GM12878 (cell line): ENCODE measurements around the gene ATF6. TPM values are rescaled to one million over a fixed set of nuclear protein-coding genes. Genes with fewer than 3 reads are reported as not detected.

ENCODE experiments used
- ATAC-seq: fragments of 200-7000 bp; cut with Tn5 transposase; 3 replicates; pipeline ENCODE4 v1.9.1; 2020; ENCODE audit warnings: mild to moderate bottlenecking, moderate library complexity
- BruUV-seq: library from RNA; stranded (reverse); fragments of 400-500 nt; replicated peaks from 2 replicates; lab custom pipeline; 2021; lab: Mats Ljungman, UMichigan
- CTCF ChIA-PET: fragments of 300-600 bp; sonication (Branson Sonifier 250); formaldehyde crosslinking; extraction: SDS; loops from one replicate; lab custom pipeline; 2021; ENCODE audit warnings: inconsistent platforms; lab: Yijun Ruan, JAX
- POLR2A ChIA-PET: fragments of 350-600 bp; formaldehyde crosslinking; extraction: SDS; loops from one replicate; lab custom pipeline; 2021; ENCODE audit warnings: inconsistent platforms; lab: Charles Lee
- RAD21 ChIA-PET: fragments of 300-600 bp; sonication (Branson Sonifier 250); formaldehyde crosslinking; loops from one replicate; lab custom pipeline; 2023; ENCODE audit warnings: antibody characterized with exemption; ENCODE audit not compliant: unreplicated experiment; lab: Charles Lee
- SMC1A ChIA-PET: fragments of 300-600 bp; sonication (Branson Sonifier 250); formaldehyde crosslinking; loops from one replicate; lab custom pipeline; 2023; ENCODE audit not compliant: unreplicated experiment, uncharacterized antibody; lab: Charles Lee
- DNase-seq: peaks from one replicate; pipeline ENCODE4 v3.0.0-alpha.2; 2011; ENCODE audit warnings: low read depth, low spot score
- FAIRE-seq: peaks from 3 replicates; lab custom pipeline; 2011; peaks lifted over from hg19 to GRCh38; lab: Jason Lieb, UNC
- H2AFZ ChIP-seq: 2 replicates; pipeline ENCODE4 v1.6.0; 2011; ENCODE audit warnings: low read depth, low read length, control low read depth; ENCODE audit not compliant: control insufficient read depth
- H3K27ac ChIP-seq: 2 replicates; pipeline ENCODE4 v1.5.1; 2011; ENCODE audit warnings: control low read depth; ENCODE audit not compliant: control insufficient read depth, insufficient read depth
- H3K27me3 ChIP-seq, 2 experiments: replicated peaks in 1 of 2; 2 replicates each; pipeline versions ENCODE4 v1.6.0 to v1.6.1; 2011; ENCODE audit warnings: low read length in 1 of 2; ENCODE audit not compliant: control insufficient read depth in 2 of 2, insufficient read depth in 2 of 2
- H3K36me3 ChIP-seq, 2 experiments: 2 replicates each; pipeline ENCODE4 v1.5.1; 2011; ENCODE audit warnings: low read length in 1 of 2; ENCODE audit not compliant: control insufficient read depth in 2 of 2, insufficient read depth in 2 of 2
- H3K4me1 ChIP-seq: 2 replicates; pipeline ENCODE4 v1.6.1; 2011; ENCODE audit warnings: mild to moderate bottlenecking, low read length, moderate library complexity, mixed read lengths; ENCODE audit not compliant: control insufficient read depth, insufficient read depth
- H3K4me2 ChIP-seq: 2 replicates; pipeline ENCODE4 v1.6.0; 2011; ENCODE audit warnings: control low read depth; ENCODE audit not compliant: control insufficient read depth, insufficient read depth
- H3K4me3 ChIP-seq: fragments of 200-600 bp; sonication (generic); 2 replicates; pipeline ENCODE4 v1.5.1; 2016
- H3K79me2 ChIP-seq: 2 replicates; pipeline ENCODE4 v1.6.0; 2011; ENCODE audit warnings: low read length; ENCODE audit not compliant: control insufficient read depth, insufficient read depth
- H3K9ac ChIP-seq: 2 replicates; pipeline ENCODE4 v1.8.0; 2011; ENCODE audit warnings: low read length, control low read depth, mixed read lengths; ENCODE audit not compliant: control insufficient read depth, insufficient read depth
- H3K9me3 ChIP-seq: replicated peaks from 3 replicates; pipeline ENCODE4 v1.5.1; 2011; ENCODE audit warnings: mild to moderate bottlenecking, low read length; ENCODE audit not compliant: control insufficient read depth, insufficient read depth
- H4K20me1 ChIP-seq: 2 replicates; pipeline ENCODE4 v1.6.0; 2011; ENCODE audit not compliant: control insufficient read depth, insufficient read depth
- CTCF ChIP-seq, 3 experiments: IDR thresholded peaks in 2 of 3; conservative IDR thresholded peaks in 1 of 3; 2 replicates each; pipeline ENCODE4 v1.5.1; 2011; ENCODE audit warnings: low read depth in 3 of 3, low read length in 3 of 3, mild to moderate bottlenecking in 3 of 3, control low read depth in 2 of 3, moderate library complexity in 2 of 3, inconsistent platforms in 1 of 3, mixed read lengths in 1 of 3; ENCODE audit not compliant: control insufficient read depth in 2 of 3, insufficient read depth in 1 of 3; ENCODE audit errors: extremely low read depth in 1 of 3
- EZH2 ChIP-seq: IDR thresholded peaks from 2 replicates; pipeline ENCODE4 v1.6.1; 2012; ENCODE audit warnings: low read depth, mild to moderate bottlenecking, control low read depth, inconsistent platforms, low read length, borderline replicate concordance; ENCODE audit not compliant: control insufficient read depth
- IRF3 ChIP-seq: fragments of 450-650 bp; IDR thresholded peaks from 2 replicates; pipeline ENCODE4 v1.6.1; 2014; ENCODE audit warnings: mild to moderate bottlenecking
- MYC ChIP-seq: IDR thresholded peaks from 2 replicates; pipeline ENCODE4 v1.6.1; 2011; ENCODE audit warnings: mild to moderate bottlenecking, low read length, moderate library complexity, inconsistent platforms; ENCODE audit not compliant: insufficient read depth, insufficient replicate concordance, insufficient read length, severe bottlenecking
- NR2C2 ChIP-seq: IDR thresholded peaks from 2 replicates; pipeline ENCODE4 v1.6.1; 2011; ENCODE audit warnings: borderline replicate concordance, low read depth; ENCODE audit not compliant: control insufficient read depth, insufficient read length
- RUNX3 ChIP-seq: IDR thresholded peaks from 2 replicates; pipeline ENCODE4 v1.6.1; 2012; ENCODE audit warnings: low read length, inconsistent platforms
- SP1 ChIP-seq: IDR thresholded peaks from one replicate; pipeline ENCODE4 v1.6.1; 2011; ENCODE audit warnings: low read depth, low read length
- WGBS: methylation state at CpG from one replicate; pipeline ENCODE4 v1.1.6; 2016; ENCODE audit warnings: low lambda C conversion rate; ENCODE audit not compliant: insufficient replicate concordance, insufficient coverage; ENCODE audit errors: missing lambda C conversion rate; 5-methylcytosine and 5-hydroxymethylcytosine counted together
- in situ Hi-C: fragments of 300-500 bp; cut with MboI; formaldehyde crosslinking; loops from 9 replicates; pipeline ENCODE4 v1.14.3; 2018; ENCODE audit warnings: mixed read lengths
- intact Hi-C: fragments of 100-400 bp; cut with micrococcal nuclease; formaldehyde crosslinking; loops from one replicate; pipeline ENCODE4 v1.14.2; 2022; ENCODE audit not compliant: unreplicated experiment
- polyA plus RNA-seq, 11 experiments: library from polyadenylated mRNA; depleted of rRNA in 4 of 11; unstranded in 6 of 11; stranded (reverse) in 5 of 11; fragments of >200 nt; fragmentation: Nextera tagmentation in 4 of 11; fragmentation: Illumina TruSeq in 1 of 11; extraction: Ambion mirVana in 4 of 11; extraction: Trizol in 1 of 11; gene quantifications; 1 replicate in 1 of 11; 2 replicates in 10 of 11; pipeline versions ENCODE4 v1.2.1 to v1.2.3, GENCODE V29; 2011 to 2016; ENCODE audit warnings: inconsistent platforms in 2 of 11, missing spikeins in 2 of 11, low read depth in 1 of 11
- total RNA-seq, 4 experiments: library from RNA; depleted of rRNA in 3 of 4; stranded (reverse); fragments of >200 nt in 3 of 4; fragmentation: Illumina TruSeq in 1 of 4; extraction: Trizol in 1 of 4; gene quantifications; 2 replicates each; pipeline versions ENCODE4 v1.2.1 to v1.2.3, GENCODE V29; 2013 to 2021

The ATF6 gene
- total and polyA plus RNA-seq, 10 of the 15 experiments (the other 5 are each of a cell fraction or from before 2014, with no cell fraction given), result 7.8 to 24.3 (median 14.7) TPM

GRCh38 chr1:161921491-161921890, 155.4 kb downstream of the ATF6 start:
- Histone ChIP-seq H3K9me3 (no peaks in the 10 kb centered on the region), H3K4me2 (no peak overlapping the region), H4K20me1 (no peaks in the 10 kb centered on the region), H3K27ac (no peak overlapping the region), H3K4me1 (peaks cover 7% of the 10 kb centered on the region; the same call in 1 of the 2 replicates), H3K4me3 (no peak overlapping the region), H3K27me3 (no peaks in the 10 kb centered on the region), H2AFZ (no peak overlapping the region), H3K9ac (no peak overlapping the region), H3K36me3 (peaks cover 2 to 5% of the 10 kb centered on the region in 2 experiments; a peak in 2 of 4 replicates), H3K79me2 (no peaks in the 10 kb centered on the region)
- ChIA-PET SMC1A (interaction anchor here (0.8 kb wide), 1 partner anchor 9 kb away, joined by 3 read pairs; no protein-coding TSS in a partner anchor), CTCF (no interaction called here), RAD21 (no interaction called here), POLR2A (no interaction called here)
- no peak for TF ChIP-seq EZH2
- no peak for TF ChIP-seq MYC
- TF ChIP-seq RUNX3, result no peak
- no peak for TF ChIP-seq SP1
- TF ChIP-seq NR2C2, result no peak
- TF ChIP-seq IRF3, result no peak
- no peak for TF ChIP-seq CTCF (IDR thresholded peaks at IDR 0.05 in 2 of 3, conservative IDR thresholded peaks at IDR 0.05 in 1 of 3; ENCODE audit: control insufficient read depth in 2 of 3, extremely low read depth in 1 of 3, insufficient read depth in 1 of 3, low read depth in 3 of 3, low read length in 3 of 3)
- ATAC-seq, result no peak
- no peak for FAIRE-seq
- no peak for DNase-seq
- intact Hi-C loops (no loop called here), in situ Hi-C loops (no loop called here)
- BruUV-seq, result no TSS peak
- 95% methylated on average over 1 of the region's 1 CpG for whole genome bisulfite sequencing
